GM12874 (cell line): ENCODE data around the gene PARD6G.
A peak's percentile ranks its signal among the peaks of the same experiment; 100 is the strongest.

Experiments used
- TF ChIP-seq, protein P1 (sequence below): IDR thresholded peaks from 2 replicates; pipeline ENCODE4 v1.5.1; 2011; ENCODE audit warnings: low read depth, mild to moderate bottlenecking, control low read depth, low read length, moderate library complexity; ENCODE audit not compliant: insufficient read depth

The PARD6G gene

DNA sequence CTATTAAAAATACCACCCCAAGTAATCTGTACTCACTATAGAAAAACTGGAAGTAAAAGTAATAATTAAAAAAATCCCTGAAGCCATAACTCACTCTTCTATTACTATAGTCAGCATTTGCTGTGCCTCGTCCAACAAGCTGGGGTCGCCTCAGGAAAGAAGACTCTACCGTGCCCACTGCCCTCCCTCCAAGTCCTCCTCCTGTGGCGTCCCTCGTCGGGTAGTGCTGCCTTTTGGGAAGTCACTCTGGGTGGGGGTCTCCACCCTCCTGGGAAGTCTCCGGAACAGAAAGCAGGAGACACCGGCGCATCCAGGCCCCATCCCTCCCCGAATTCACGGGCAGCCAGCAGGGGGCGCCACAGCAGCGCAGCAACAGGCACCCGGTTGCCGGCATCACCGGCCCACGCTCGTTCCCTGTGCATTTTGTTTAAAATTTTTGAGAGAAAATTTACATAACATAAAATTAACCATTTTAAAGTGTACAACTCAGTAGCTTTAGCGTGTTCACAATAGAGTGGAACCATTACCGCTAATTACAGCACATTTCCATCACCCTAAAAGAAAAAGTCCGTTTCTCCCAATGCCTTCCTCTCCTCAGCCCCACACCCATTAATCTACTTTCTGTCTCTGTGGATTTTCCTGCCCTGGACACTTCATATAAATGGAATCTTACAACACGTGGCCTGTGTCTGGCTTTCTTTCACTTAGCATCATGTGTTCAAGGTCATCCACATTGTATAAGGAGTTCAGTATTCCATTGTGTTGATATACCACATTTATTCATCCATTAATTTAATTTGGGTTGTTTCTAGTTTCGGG is 76.1 kb downstream of the PARD6G start:
- TF ChIP-seq, protein P1, sequence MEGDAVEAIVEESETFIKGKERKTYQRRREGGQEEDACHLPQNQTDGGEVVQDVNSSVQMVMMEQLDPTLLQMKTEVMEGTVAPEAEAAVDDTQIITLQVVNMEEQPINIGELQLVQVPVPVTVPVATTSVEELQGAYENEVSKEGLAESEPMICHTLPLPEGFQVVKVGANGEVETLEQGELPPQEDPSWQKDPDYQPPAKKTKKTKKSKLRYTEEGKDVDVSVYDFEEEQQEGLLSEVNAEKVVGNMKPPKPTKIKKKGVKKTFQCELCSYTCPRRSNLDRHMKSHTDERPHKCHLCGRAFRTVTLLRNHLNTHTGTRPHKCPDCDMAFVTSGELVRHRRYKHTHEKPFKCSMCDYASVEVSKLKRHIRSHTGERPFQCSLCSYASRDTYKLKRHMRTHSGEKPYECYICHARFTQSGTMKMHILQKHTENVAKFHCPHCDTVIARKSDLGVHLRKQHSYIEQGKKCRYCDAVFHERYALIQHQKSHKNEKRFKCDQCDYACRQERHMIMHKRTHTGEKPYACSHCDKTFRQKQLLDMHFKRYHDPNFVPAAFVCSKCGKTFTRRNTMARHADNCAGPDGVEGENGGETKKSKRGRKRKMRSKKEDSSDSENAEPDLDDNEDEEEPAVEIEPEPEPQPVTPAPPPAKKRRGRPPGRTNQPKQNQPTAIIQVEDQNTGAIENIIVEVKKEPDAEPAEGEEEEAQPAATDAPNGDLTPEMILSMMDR, result peak; percentile 95

DNA sequence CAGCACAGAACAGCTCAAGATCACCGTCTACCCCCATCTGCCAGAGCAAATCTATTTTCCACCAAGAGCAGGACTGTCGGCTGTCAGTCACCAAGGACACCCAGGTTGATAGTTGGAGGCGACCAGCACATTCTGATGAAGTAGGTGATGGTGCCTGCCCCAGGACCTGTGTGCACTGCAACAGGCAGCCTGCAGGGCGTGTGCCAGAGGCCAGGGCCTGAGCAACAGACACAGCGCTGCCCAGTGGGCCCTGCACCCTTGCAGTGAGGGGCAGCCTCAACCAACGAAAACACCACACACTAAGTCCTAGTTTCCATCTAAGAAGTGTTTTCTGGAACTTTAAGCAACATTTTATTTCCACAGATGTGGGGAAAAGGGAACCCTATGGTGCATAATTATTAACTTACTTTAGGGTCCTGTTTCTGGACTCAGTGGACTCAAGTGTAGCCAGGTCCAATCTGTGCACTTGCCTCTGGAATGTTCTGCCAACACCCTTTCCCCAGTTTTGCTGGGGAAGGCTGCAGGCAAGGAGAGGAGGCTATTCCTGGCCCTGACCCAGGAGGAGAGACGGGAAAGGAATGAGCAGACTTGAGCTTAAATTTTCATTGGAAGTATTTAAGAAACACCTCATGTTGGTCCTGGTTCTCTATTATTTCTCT is 76.8 kb downstream of the PARD6G start:
- TF ChIP-seq, protein P1, result 0 out of 2 replicates have a peak, but pooled peaks have one; percentile 3

DNA sequence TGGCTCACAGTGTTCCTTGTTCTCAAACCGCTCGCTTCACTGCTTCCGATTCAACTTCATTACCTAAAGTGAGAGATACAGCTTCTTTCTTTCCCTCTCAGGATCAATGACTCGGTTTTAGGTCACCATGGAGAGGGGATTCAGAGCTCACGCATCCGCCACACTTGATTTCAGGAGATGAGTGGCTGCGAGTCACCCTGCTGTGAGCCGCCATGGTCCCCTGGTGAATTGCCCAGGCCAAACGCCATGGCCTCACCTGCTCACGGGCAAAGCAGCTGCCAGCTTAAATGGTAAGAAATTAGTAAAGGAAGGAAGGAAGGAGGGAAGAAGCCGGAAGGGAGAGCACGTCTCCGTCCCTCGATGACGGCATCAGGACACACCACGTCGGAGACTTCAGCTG is 77.7 kb downstream of the PARD6G start:
- TF ChIP-seq, protein P1, result no peak

DNA sequence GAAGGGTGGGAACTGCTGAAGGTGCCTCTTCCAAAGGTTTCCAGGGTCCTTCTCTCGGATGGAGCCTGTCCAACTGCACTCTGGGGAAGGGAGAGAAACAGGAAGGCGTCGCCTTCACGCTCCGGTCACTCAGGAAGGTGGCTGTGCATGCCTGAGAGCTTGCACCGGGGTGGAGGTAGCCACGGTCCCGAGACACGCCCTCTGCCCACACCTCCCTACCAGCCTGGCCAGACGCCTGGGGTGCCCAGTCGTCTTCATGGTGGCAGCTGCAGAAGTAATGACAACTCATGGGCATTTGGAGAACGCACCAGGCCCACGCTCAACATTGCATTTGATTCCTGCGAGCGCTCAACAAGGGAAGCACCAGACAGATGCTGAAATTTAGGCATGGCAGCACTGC is 78.3 kb downstream of the PARD6G start:
- TF ChIP-seq, protein P1, result no peak

DNA sequence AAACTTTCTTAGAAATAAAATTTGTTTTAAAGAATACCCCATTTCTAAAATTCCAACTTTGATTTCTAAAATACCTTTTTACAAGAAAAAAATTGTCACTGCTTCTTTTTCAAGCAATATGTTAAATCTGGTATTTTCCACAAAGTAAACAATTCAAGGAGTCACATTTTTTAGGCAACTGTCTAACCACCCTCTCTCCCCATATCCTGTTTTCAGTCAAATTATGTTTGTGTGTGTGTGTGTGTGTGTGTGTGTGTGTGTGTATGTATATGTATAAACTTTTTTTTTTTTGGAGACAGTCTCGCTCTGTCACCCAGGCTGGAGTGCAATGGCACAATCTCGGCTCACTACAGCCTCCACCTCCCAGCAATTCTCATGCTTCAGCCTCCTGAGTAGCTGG is 79.0 kb downstream of the PARD6G start:
- TF ChIP-seq, protein P1, result no peak

DNA sequence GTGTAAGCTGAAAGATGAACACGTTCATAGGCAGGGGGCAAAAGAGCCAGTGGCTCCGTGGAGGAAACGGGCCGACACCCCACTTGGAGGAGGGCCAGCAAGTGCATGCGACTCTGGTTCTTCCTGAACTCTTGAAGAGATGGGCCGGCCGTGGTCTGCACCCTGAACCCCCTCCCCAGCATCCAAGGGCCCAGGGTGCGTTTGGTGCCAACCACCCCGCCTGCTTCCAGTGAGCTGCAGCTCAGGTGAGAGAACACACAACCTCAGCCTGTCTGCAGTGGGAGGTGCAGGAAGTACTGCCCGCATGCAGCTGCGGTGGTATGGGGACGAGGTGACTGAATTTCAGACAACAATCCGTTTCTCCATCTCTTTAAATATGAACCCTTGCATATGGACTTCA is 79.4 kb downstream of the PARD6G start:
- TF ChIP-seq, protein P1, result no peak

DNA sequence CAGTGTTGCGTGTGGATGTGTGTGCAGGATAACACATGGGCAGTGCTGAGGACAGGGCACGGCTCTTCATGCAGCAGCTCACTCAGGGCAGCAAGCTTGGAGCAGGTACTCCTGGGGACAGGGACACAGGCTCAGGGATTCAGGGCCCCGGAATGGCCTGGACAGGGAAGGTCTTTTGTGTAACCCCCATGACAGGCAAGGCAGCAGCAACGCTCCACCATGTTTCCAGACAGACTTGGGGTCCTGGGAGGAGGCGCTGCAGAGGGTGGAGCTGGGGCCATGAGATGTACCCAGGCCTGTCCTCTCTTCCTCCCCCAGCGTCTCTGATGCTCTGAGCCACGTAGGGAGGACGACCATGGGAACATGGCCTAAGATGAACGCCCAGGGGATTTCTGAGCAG is 80.0 kb downstream of the PARD6G start:
- TF ChIP-seq, protein P1, result no peak
